GM10847 (cell line): ENCODE results near the gene ATF7IP.

Experiments used
- POLR2A ChIP-seq: IDR thresholded peaks from 2 replicates; pipeline ENCODE4 v1.6.1; 2011; ENCODE audit not compliant: insufficient read length; ENCODE audit errors: extremely low read depth

Gene ATF7IP

DNA sequence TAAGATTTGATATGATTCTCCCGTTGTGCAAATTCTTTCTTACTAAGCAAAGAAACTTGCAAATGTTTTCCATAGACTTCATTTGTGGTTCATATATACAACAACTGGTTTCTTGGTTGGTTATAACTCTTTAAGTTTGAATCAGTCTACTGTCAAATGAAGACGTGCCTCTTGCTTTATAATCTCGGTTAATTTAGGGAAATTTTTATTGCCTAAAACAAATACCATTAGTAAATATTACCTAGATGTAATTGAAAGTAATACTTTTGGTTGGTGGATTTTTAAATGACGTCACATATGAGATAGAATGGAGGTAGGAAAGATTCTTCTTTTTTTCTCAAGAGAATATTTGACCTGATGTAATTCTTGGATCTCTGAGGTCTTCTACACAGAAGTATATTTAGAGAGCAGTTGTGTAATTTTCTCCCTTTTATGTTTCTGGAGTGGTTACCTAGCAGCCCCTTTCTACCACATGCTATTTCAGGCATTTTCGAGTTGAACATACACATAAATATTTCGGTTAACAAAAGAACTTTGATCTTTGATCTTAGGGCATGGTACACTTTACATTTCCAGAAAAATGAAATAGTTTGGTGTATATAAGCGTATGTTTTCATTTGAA is 1.7 kb downstream of the ATF7IP start:
- TF ChIP-seq POLR2A = no peak

DNA sequence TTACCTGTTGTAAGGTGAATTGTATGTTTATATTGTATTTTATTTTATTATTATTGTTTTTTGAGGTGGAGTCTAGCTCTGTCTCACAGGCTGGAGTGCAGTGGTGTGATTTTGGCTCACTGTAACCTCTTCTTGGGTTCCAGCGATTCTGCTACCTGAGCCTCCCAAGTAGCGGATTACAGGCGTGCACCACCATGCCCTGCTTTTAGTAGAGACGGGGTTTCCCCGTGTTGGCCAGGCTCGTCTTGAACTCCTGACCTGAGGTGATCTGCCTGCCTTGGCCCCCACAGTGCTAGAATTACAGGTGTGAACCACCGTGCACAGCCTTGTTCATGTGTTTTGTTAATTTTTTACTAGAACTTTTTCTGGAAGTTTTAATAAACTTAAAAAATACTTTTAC is 3.8 kb downstream of the ATF7IP start:
- TF ChIP-seq POLR2A = no peak

DNA sequence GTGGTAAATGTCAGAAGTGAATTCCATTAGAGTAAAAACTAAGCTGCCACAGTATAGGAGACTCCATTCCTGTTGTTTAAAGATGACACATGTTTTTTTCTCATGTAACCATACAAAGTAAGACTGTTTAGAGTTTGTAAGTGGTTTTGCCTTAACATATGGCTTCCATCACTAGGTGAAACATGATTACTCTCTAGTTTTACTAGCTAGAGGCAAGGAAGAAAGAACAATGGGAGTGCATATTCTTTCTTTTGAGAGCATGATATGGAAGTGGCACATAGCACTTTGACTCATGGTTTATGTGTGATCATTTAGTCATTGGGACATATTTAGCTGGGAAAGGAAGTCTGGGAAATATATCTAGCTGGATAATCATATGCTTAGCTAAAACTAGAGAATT is 7.7 kb downstream of the ATF7IP start:
- TF ChIP-seq POLR2A = no peak

DNA sequence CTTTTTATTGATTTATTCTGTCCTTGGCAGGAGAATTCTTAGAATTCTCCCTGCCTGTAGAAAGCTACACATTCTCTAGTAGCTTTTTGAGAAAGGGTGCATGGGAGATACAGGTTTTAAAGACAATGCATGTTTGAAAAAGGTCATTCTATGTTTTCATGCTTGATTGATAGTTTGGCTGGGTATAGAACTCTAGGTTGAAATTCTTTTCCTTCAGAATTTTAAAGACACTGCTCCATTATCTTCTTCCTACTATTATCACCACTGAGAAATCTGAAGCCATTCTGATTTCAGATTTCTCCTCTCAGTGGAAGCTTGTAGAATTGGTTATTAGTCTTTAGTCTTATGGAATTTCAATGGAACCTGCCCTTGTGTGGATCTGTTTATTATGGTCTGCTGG is 14.0 kb downstream of the ATF7IP start:
- TF ChIP-seq POLR2A = no peak

DNA sequence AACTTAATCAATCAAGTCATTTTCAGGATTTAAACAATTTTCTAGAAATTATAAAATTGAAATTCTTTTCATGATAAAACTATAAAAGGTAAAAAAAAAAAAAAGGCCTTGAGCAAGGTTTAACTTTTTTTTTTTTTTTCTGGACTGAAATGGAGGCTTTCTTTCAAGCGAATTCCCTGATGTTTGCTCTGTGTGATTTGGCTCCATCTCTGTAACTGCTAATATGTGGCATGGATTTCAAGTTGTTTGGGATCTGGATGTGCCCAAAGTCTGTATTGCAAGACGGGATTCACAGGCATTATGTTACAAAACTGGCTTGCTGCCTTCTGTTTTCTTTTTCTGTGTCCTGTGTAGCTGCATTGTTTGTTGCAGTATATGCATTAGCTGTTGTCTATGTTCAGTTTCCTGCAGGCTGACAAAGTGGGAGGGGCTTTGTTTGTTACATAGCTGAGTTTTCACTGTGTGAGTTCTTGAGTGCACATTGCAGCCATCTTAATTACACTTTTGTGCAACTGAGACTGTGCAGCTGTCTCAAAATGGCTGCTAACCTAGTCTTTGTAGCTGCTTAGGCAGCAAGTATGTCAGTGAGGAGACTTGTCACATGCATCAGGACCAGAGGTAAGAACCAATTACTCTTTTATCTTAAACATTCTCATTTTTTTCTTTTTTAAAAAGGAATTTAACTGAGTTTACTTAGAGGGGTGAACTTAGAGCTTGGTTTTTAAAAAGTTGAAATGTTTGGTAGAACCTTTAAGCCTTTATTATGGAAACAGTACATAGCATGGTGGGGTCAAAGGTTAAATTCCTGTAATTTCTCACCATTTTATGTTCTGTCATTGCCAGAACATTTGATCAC is 19.5 kb downstream of the ATF7IP start:
- no peak for TF ChIP-seq POLR2A

DNA sequence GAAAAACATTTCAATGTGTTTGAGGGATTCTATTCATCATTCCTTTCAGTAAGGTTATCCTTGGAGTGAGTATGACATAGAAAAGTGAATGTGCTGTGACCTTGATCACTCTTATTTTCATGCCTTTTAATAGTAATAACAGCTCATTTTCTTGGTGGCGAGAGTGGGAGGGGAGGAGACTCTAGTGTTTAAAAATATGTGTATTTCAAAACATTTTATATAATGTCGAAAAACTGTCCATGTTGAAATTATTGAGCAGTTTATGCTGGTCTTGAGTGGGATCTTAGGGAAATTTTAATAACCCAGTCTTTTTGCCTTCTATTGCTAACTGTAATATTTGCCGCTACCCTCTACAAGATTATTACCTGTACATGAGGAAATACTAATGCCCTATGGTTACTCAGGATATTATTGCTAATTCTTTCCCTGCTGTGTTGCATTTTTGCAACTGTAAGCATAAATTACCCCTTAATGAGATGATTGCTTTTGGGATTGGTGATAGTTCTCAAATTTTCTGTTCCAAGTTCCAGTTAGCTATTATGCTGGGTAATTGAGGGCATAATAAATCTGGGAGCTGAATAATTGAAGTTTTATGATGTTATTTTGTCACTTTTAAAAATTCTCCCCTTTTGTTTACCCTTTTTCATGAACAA is 21.9 kb downstream of the ATF7IP start:
- no peak for TF ChIP-seq POLR2A

DNA sequence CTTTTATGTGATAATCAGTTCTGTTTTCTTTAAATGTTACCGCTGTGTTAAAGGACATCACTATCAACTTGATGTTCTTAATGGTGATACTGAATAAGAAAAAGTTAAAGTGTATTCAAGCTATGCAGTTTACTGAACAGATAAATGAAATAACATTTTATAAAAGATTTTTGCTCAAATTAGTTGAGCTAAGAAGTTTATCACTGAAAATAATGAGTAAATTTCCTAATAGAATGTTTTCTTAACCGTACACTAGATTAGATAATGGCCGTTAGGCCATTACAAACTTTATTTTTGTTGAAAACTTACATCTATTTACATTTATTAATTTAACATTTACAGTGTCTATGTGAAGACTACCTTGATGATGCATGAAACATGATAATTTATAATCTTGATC is 25.0 kb downstream of the ATF7IP start:
- no peak for TF ChIP-seq POLR2A

DNA sequence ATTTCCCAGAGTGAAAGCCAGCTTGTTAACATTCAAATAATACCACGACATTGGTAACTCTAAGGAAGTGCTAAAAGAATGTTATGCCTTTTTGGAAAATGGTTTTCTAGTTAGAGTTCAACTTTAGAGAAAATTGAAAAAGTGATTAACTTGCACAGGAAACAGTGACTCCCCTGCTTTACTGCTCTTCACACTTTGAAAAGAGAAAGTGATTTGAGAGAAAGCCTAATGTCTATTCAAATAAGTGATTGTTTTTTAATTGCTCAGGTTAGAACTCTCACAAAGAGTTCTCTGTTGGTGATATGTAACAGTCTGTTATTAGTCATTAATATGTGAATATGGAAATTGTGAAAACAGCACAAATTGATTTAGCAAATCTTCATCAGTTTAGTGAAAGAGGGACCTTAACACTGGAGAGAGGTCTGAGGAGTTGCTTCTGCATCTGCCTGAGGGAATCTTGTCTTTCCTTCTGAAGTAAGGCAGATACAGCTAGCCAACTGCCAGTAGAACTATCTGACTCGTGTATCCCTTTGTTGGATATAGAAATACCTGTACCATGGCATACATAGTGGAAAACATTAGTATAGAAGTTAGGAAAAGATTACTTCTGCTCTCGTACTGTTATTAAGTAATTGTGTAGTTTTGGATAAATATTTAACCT is 25.5 kb downstream of the ATF7IP start:
- TF ChIP-seq POLR2A = no peak

DNA sequence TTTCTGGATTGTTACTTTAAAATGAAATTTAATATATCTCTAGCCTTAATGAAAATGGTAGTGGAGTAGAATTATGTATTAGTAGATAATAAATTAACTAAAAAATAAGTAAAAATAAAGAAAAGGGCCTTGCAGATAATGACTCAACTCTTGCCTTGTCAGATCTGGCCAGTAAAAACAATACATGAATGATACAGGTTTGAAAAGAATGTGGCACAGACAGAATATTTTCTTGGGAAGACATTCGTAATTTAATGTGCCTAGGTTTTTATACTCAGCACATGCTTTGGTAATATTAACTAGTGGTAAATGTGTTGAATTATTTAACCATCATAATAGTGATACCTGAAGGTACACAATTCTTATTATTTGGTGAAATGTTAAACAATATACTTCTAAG is 28.3 kb downstream of the ATF7IP start:
- TF ChIP-seq POLR2A = no peak

DNA sequence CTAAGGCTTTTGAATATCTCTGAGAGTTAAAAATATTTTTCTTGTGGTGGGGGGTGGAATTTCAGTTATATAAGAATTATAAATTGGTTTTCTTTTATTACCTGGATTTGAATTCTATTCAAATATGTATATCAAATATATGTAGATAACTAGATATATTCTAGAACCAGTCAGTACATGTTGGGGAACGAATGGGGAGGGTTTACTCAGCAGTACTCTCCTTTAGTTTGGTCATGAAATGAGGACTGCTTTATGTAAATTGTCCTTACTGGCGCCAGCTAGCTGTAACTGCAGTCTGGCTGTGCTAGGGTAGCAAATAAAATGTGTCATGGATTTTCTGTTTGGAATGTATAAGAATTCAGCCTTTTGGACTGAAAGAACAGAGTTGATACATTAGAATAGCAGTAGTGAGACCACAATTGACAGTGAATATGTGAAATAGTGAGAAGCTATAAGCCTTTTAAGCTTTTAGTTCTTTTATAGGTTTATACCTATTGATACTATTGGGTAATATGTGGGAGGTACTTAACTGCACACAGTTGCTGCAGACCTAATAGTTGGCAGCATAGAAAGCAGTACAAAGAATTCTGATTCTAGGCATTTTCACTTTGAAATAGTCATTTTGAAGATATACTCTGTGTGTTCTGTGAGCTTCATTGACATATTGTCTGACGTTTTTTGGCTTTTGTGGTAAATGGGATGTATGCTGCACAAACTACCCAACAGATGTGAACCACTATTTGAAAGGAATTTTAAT is 29.0 kb downstream of the ATF7IP start:
- TF ChIP-seq POLR2A = no peak

DNA sequence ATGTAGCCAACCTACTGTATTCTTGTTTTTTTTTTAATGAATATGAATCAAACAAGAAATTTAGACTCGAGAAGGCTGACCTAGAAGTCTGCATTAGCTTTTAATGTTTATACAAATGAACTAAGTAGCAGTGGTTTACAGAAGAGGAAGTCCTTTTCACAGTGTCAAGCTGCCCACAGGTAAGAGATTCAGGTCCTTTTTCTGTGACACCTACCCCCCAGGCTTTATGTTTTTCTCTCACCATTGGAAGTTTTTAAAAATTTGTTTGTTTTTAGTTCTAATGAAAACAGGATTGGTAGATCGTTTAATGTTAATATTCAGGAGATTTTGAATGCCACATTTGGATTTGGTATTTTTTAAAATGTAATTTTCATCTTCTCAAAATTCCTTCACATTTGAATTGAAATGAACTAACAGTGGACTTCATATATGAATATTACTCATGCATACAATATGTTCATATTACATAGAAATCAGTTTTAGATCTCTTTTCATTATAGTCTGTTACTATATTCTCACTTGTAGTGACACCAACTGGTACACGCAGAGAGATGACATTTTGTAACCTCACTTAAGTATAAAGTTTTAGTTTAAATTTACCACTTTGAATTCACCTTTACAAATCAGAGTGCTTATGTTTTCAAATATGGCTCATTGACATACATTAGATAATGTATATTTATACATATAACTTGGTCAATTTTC is 29.7 kb downstream of the ATF7IP start:
- no peak for TF ChIP-seq POLR2A

DNA sequence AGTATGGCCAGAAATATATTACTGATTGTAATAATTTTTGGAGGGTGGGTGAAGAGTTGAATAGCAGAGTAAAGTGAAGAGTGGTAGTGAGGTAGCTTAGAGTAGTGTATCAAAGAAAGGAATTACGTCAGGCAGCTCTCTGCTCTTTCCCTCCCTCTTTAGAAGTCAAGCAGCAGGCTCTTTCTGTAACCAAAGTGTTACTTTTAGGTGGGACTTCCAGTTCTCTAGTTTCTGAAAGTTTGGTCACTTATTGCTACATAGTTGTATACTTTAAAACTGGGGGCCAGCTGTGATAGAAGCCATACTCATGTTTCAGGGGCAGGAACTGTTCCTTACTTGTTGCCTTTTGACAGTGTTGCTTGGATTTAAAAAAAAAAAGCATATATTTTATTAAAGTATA is 30.6 kb downstream of the ATF7IP start:
- TF ChIP-seq POLR2A = no peak

DNA sequence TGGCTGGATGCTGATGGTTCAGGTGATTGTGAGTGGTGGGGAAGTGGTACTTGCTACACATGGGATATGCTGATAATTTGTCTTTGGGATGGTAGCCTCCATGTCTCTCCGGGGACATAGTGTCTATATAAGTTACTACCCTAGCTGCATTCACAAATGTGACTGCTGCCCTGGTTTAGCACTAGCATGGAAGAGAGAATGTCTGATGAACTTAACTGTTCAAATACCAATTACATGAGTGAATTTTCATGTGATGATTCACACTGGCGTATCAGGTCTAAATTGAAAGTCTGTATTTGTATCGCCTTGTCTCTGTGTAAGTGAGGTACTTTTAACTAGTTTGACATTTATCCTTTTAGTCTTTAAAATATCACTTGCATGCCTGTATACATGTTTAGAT is 34.4 kb downstream of the ATF7IP start:
- TF ChIP-seq POLR2A = no peak

DNA sequence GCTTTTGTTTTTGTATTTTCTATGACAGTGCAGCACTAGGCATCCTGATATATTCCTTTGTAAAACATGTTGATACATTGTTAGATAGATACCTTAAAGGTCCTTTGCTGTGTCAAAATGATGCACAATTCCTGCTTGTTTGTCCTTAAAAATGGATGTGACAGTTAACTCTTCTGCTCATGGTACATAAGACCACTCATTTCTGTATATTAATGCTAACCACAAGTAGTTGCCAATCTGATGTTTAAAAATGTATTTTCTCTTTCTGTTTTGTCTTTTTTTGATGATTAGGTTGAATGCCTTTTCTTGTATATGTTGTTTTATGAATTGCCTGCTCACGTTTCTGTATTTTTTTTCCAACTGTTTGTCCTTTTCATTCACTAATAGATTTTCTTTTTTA is 35.1 kb downstream of the ATF7IP start:
- TF ChIP-seq POLR2A = no peak
